Muscle of arm (tissue), 12 donors: Measurements from ENCODE around the gene H2AZ2. TPM values are rescaled to one million over a fixed set of nuclear protein-coding genes. Genes with fewer than 3 reads are reported as not detected.
"Not testable (repeated sequence)": the region's sequence is repeated elsewhere in the genome, so short reads cannot be mapped to it uniquely, and the experiment has no call there.

Experiments used
- DNase-seq: peaks from one replicate; pipeline ENCODE4 v3.0.0-alpha.2; 2013
- polyA plus RNA-seq, 12 donors: library from polyadenylated mRNA; unstranded; fragments of 120-200 nt; gene quantifications; one replicate each; pipeline ENCODE4 v1.2.1, GENCODE V29; 2013; ENCODE audit not compliant: insufficient read length in 12 of 12

H2AZ2 gene
- polyA plus RNA-seq, 12 donors = 95.5 to 699 (median 149) TPM

DNA sequence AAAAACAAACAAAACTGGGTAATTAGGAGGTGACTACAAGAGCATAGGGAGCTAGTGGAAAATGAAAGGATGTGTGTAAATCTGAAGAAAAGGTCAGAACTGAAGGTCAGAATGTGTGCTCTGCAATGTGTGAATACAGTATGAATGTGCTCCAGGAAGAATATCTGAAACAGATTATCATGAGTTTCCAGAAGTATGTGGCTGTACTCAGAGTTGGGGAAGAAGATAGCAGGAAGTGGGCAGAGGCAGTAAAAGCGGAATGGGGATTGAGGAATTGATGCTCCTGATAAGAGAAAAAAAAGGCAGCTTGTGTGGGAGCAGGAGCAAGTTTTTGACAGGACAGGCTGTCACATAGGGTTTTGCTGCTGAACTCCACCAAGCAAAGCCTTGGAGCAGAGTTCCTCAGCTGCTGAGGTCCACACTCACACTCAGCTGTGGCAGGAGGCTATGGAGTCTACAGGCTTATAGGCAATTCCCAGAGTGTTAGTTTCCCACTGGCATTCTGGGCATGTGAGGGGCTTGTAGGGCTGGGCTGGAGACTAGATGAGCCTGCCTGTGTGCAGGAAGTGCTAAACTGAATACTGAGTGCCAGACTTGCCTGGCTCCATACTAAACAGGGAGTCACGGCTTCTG lies 22.9 kb downstream of the H2AZ2 start:
- no peak for DNase-seq

DNA sequence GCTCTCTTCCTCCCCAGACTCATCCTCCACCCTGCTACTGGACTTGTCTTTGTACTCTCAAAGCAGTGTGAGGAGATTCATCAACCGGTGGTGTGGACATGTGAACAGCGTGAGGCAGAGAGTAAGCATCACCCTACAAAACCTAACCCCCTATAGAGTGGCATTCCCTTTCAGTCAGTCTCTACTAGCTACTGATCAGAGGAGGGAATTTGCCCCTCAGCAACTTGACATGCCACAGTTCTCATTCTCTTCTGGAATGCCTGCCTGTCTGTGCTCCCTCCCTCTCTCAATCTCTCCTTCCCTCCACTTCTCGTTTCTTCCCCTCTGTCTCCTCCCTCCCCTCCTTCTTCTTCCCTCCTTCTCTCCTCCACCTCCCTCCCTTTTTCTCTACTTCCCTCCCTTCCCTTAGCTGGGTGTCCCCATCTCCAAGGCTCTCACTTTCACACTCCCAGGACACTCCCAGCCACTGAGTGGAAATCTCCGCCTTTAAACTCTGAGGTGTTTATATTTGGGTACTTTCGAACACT lies 24.6 kb downstream of the H2AZ2 start:
- DNase-seq = no peak

GRCh38 chr7:44819292-44819691 lies 28.6 kb downstream of the H2AZ2 start:
- DNase-seq = no peak

- no peak for DNase-seq
Measured at GRCh38 chr7:44814919-44815318, 33.0 kb downstream of the H2AZ2 start.

GRCh38 chr7:44811571-44811970 lies 36.3 kb downstream of the H2AZ2 start:
- DNase-seq = no peak

DNA sequence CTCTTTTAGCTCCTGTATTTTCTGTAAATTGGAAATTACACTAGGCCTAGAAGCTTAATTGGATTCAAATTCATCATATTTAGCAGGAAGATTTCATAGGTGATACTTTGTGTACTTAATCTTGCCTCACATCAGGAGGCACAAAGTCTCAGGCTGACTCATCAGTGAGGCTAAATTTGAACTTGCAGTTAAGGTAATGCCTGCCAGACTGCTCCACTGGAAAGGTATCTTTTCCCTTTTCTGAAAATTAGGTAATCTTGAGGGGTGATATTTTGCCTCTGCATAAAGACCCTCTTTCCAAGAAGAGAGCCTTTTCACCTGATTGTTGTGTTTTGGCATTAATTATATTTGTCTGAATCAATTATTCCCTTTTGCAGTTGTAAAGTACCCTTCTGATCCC lies 36.8 kb downstream of the H2AZ2 start:
- DNase-seq = no peak

DNA sequence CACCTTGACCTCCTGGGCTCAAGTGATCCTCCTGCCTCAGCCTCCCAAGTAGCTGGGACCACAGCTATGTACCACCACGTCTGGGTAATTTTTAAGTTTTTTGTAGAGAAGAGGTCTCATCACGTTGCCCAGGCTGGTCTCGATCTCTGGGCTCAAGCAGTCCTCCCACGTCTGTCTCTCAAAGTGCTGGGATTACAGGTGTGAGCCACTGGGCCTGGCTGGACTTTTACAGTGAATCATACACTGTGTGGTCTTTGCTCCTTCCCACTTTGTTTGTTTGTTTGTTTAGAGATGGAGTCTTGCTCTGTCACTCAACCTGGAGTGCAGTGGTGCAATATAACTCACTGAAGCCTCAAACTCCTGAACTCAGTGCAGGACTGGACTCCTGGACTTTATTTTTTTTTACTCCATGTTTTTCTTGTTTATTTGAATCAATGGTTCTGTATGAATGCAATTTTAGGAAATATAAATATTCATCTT lies 38.9 kb downstream of the H2AZ2 start:
- DNase-seq = no peak

DNA sequence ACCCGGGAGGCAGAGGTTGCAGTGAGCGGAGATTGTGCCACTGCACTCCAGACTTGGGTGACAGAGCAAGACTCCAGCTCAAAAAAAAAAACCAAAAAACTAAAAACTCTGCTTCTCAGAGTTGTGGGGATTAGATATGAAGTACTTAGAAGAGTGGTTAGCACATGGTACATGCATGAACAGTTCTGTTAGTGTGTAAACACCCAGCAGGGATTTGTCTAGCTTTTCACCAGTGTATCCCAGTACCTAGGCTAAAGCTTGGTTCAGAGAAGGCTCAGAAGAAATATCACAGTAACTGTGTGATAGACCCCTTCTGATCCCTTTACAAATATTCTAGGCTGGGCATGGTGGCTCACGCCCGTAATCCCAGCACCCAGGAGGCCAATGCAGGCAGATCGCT lies 41.9 kb downstream of the H2AZ2 start:
- DNase-seq = no peak

DNA sequence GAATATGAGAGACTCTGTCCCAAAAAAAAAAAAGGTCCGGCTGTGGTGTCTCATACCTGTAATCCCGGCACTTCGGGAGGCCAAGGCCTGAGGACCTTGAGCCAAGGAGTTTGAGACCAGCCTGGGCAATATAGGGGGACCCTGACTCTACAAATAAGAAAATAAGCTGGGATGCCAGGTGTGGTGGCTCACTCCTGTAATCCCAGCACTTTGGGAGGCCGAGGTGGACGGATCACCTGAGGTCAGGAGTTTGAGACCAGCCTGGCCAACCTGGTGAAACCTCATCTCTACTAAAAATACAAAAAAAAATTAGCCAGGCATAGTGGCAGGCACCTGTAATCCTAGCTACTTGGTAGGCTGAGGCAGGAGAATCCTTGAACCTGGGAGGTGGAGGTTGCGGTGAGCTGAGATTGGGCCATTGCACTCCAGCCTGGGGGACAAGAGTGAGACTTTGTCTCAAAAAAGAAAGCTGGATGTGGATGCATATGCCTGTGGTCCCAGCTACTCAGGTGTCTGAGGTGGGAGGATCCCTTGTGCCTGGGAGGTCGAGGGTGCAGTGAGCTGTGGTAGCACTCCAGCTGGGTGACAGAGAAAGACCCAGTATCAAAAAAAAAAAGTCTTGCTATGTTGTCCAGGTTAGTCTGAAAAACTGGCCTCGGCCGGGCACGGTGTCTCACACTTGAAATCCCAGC lies 43.9 kb downstream of the H2AZ2 start:
- DNase-seq = not testable (repeated sequence)

GRCh38 chr7:44802418-44803025 lies 45.4 kb downstream of the H2AZ2 start:
- no peak for DNase-seq

GRCh38 chr7:44801890-44802289 lies 46.0 kb downstream of the H2AZ2 start:
- DNase-seq = no peak

- no peak for DNase-seq
Measured at GRCh38 chr7:44799939-44800338, 47.9 kb downstream of the H2AZ2 start.

GRCh38 chr7:44798649-44799305 lies 49.1 kb downstream of the H2AZ2 start:
- DNase-seq = no peak

- peak; percentile 90 for DNase-seq
Measured at GRCh38 chr7:44797329-44798258, 50.3 kb downstream of the H2AZ2 start.

DNA sequence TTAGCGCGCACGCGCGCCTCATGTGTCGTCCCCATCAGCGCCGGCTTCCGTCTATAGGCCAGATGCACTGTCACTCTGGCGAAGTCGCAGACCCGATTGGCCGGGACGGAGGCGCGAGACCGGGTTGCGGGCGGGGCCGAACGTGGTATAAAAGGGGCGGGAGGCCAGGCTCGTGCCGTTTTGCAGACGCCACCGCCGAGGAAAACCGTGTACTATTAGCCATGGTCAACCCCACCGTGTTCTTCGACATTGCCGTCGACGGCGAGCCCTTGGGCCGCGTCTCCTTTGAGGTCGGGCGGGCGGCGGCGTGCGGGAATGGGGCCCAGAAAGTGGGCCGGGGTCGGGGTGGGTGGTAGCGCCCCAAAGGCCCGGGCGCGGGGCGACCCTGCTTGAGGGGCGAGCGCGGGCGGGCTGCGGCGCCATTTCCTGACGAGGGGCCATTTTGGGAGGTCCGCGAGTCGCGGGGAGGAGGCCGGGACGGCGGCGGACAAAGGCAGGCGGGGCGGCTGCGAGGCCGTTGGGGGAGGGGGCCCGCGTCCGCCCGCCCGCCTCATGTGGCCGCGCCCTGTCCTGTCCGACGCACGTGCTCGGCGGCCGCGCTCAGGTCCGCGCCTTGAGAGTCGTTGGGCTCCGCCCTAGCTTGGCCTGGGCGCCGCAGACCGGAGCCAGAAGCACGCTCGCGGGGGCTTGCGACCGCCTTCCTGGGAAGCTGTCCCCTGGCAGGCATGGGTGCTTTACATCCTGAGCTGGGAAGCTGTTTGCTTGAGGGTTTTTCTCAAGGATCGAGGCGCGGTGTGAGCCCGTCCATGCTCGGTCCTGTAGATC lies 51.2 kb downstream of the H2AZ2 start, which contains the start of gene PPIA:
Gene PPIA, plus strand, starts transcription at position 178 of the 825 bp plus-strand sequence. Its CDS starts 44 bp downstream, at position 222.
- DNase-seq = peak; percentile 99

- no peak for DNase-seq
Measured at GRCh38 chr7:44796034-44796503, 51.8 kb downstream of the H2AZ2 start.

GRCh38 chr7:44794331-44794730 lies 53.6 kb downstream of the H2AZ2 start:
- DNase-seq = no peak

GRCh38 chr7:44793919-44794318 lies 54.0 kb downstream of the H2AZ2 start:
- no peak for DNase-seq

GRCh38 chr7:44791278-44792219 lies 56.3 kb downstream of the H2AZ2 start:
- DNase-seq = no peak
